Measurements from ENCODE around the gene TEDC2. TPM values are rescaled to one million over a fixed set of nuclear protein-coding genes. Genes with fewer than 3 reads are reported as not detected.

Gene TEDC2
- total and polyA plus RNA-seq, 2 of the 8 experiments (the other 6 are each of a cell fraction or from before 2014, with no cell fraction given) = 54.6 to 55.6 TPM

DNA sequence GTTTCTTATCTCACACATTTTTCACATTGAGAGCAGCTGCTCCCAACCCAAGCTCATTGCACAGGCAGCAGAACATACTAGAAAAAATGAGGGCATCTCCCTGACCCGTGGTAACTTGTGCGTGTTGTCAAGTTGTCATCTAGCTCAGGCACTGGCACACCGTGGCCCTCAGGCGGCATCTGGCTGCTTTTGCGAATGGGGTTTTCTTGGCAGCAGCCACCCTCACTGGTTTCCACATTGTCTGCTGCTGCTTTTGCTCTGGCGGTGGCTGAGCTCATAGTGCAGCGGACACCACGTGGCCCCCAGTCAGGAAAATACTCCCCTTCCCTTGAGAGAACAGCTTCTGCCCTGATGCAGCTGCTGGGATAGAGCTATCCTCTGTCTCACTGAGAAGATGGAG, 9.4 kb upstream of the TEDC2 start:
- Histone ChIP-seq H3K27ac (ENCODE audit: low read depth, low read length) (no peak overlapping the region), H2BK12ac (ENCODE audit: low read depth, low read length) (no peak overlapping the region), H3K18ac (ENCODE audit: extremely low read depth, low read length) (no peak overlapping the region), H3K4ac (replicated peaks; ENCODE audit: insufficient read length, low read depth, low read length) (no peak overlapping the region), H3K27me3 (replicated peaks in 1 of 4; ENCODE audit: control insufficient read depth in 3 of 4, extremely low read depth in 1 of 4, insufficient read depth in 3 of 4, low read length in 3 of 4) (no peaks in the 10 kb centered on the region), H3K79me2 (ENCODE audit: control insufficient read depth in 1 of 2, insufficient read depth in 2 of 2, low read length in 2 of 2) (no peaks in the 10 kb centered on the region), H2BK15ac (ENCODE audit: low read length) (no peak overlapping the region), H3K4me2 (ENCODE audit: insufficient read depth in 1 of 2, low read depth in 2 of 2, low read length in 2 of 2) (no peak overlapping the region), H3K9ac (replicated peaks in 1 of 4; ENCODE audit: extremely low read depth in 1 of 4, low read depth in 3 of 4, low read length in 3 of 4) (no peak overlapping the region), H4K8ac (ENCODE audit: extremely low read depth, insufficient read depth, low read length) (no peak overlapping the region), H2AK5ac (ENCODE audit: low read depth, low read length) (no peak overlapping the region), H3K79me1 (ENCODE audit: low read depth, low read length) (no peaks in the 10 kb centered on the region; the same call in 1 of the 2 replicates), H3K4me1 (replicated peaks in 1 of 4; ENCODE audit: control insufficient read depth in 3 of 4, insufficient read depth in 4 of 4, low read length in 3 of 4) (no peaks in the 10 kb centered on the region), H4K5ac (ENCODE audit: insufficient read length, low read depth, low read length) (no peak overlapping the region), H2AFZ (ENCODE audit: low read length) (no peak overlapping the region), H2BK20ac (ENCODE audit: low read length) (no peak overlapping the region), H3K23me2 (ENCODE audit: low read depth, low read length) (no peaks in the 10 kb centered on the region), H3K56ac (replicated peaks; ENCODE audit: insufficient read length, low read depth, low read length) (no peak overlapping the region), H3K4me3 (ENCODE audit: extremely low read depth in 1 of 4, insufficient read depth in 2 of 4, low read depth in 3 of 4, low read length in 4 of 4) (no peak overlapping the region), H3K23ac (ENCODE audit: insufficient read length) (no peak overlapping the region), H4K20me1 (replicated peaks in 1 of 2; ENCODE audit: control insufficient read depth in 1 of 2, insufficient read depth in 2 of 2, low read length in 2 of 2) (peaks cover 15 to 17% of the 10 kb centered on the region in 2 experiments), H2BK120ac (replicated peaks; ENCODE audit: low read depth, low read length) (no peak overlapping the region), H3K14ac (ENCODE audit: insufficient read length) (no peak overlapping the region), H3K36me3 (ENCODE audit: control insufficient read depth in 2 of 4, insufficient read depth in 4 of 4, low read length in 3 of 4) (peaks cover 45 to 74% (median 66%) of the 10 kb centered on the region in 4 experiments), H2BK5ac (ENCODE audit: low read depth, low read length) (no peak overlapping the region), H4K91ac (replicated peaks; ENCODE audit: insufficient read length, low read length) (no peak overlapping the region), H3K9me3 (ENCODE audit: insufficient read depth in 2 of 2, low read depth in 1 of 2, low read length in 1 of 2) (no peaks in the 10 kb centered on the region)
- TF ChIP-seq SP2 (IDR thresholded peaks at IDR 0.05; ENCODE audit: low read length) (no peak), PHF8 (conservative IDR thresholded peaks at IDR 0.05; ENCODE audit: low read depth, low read length) (no peak), YY1 (IDR thresholded peaks at IDR 0.05; ENCODE audit: low read depth, low read length) (no peak)
- CTCF ChIA-PET (ENCODE audit: partially characterized antibody) = interaction anchor here (0.6 to 1.8 kb wide), 7 partner anchors 10 to 471 kb away, joined by 3 to 7 read pairs (median 3); no protein-coding TSS in a partner anchor
- POLR2A ChIA-PET (ENCODE audit: partially characterized antibody) = interaction anchor here (1.1 to 2.2 kb wide), 5 partner anchors 9 to 193 kb away, joined by 4 to 6 read pairs (median 5); partner anchors contain the start of gene TEDC2
- 90% methylated on average over 8 of the region's 8 CpGs; no CpG with 5 or more reads in 1 of the 2 experiments for WGBS, 2 experiments (ENCODE audit: extremely low coverage in 1 of 2, insufficient coverage in 1 of 2, insufficient read length in 1 of 2, insufficient replicate concordance in 2 of 2, low coverage in 1 of 2, low lambda C conversion rate in 2 of 2, missing lambda C conversion rate in 1 of 2)
- DNase-seq (ENCODE audit: low read depth in 1 of 2, low spot score in 2 of 2) (no peak), FAIRE-seq (no peak)
